HCT116 (cell line): ENCODE data around the gene SMIM32.

Experiments used
- EZH2 ChIP-seq: fragments of 200-600 bp; sonication (generic); IDR thresholded peaks from 2 replicates; pipeline ENCODE4 v1.6.1; 2017; ENCODE audit warnings: antibody characterized with exemption, mixed run types
- TF ChIP-seq, protein P1 (sequence below), 3 experiments: fragments of 200-600 bp in 1 of 3; sonication (generic) in 1 of 3; IDR thresholded peaks in 2 of 3; conservative IDR thresholded peaks in 1 of 3; 2 replicates each; pipeline ENCODE4 v1.5.1; 2012 to 2017; ENCODE audit warnings: low read depth in 2 of 3, low read length in 2 of 3, antibody characterized with exemption in 1 of 3, borderline replicate concordance in 1 of 3, control low read depth in 1 of 3, mild to moderate bottlenecking in 1 of 3, mixed read lengths in 1 of 3, mixed run types in 1 of 3, moderate library complexity in 1 of 3; ENCODE audit not compliant: insufficient read depth in 1 of 3

DNA sequence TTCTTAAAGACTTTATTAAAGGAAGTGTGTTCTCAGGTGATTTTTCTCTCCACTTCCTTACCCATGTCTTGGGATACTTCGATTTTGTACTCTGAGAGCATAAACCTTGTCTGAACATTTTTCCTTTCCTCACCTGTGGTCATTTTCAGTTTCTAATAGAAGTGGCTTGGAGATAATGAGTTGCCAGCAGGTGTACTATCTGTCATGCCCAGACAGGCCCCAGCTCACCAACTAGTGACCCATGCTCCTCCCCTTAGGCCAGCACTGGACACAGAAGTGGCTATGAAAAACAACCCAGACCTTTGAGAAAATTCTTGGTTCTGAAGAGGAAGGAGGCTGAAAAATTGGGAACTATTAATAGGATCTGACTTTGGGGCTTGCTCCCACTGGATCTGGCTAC, 49.2 kb upstream of the SMIM32 start:
- TF ChIP-seq, protein P1, sequence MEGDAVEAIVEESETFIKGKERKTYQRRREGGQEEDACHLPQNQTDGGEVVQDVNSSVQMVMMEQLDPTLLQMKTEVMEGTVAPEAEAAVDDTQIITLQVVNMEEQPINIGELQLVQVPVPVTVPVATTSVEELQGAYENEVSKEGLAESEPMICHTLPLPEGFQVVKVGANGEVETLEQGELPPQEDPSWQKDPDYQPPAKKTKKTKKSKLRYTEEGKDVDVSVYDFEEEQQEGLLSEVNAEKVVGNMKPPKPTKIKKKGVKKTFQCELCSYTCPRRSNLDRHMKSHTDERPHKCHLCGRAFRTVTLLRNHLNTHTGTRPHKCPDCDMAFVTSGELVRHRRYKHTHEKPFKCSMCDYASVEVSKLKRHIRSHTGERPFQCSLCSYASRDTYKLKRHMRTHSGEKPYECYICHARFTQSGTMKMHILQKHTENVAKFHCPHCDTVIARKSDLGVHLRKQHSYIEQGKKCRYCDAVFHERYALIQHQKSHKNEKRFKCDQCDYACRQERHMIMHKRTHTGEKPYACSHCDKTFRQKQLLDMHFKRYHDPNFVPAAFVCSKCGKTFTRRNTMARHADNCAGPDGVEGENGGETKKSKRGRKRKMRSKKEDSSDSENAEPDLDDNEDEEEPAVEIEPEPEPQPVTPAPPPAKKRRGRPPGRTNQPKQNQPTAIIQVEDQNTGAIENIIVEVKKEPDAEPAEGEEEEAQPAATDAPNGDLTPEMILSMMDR (IDR thresholded peaks at IDR 0.05 in 2 of 3, conservative IDR thresholded peaks at IDR 0.05 in 1 of 3; ENCODE audit: borderline replicate concordance in 1 of 3, insufficient read depth in 1 of 3, low read depth in 2 of 3, low read length in 2 of 3), result no peak
- no peak for TF ChIP-seq EZH2
